Measurements from ENCODE around the gene DPP6.

The DPP6 gene

DNA sequence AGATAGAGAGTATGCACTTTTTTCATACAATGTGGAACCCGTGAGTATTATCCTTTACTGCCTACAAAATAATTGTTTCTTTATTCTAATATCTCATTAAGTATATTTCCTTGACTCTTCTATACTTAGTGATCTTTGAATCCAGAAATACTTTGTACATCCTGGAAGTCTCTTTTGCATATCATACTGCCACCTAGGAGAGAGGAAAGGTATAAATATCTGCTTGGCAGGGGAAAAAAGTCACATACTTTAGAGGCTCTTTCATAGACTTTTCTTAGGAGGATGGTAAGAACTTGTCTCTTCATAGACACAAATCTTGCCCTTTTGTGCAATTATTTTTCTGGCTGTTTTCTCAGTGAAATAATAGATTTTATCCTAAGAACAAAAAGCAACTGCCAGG is 514.7 kb downstream of the DPP6 start:
- DNase-seq: no peak

DNA sequence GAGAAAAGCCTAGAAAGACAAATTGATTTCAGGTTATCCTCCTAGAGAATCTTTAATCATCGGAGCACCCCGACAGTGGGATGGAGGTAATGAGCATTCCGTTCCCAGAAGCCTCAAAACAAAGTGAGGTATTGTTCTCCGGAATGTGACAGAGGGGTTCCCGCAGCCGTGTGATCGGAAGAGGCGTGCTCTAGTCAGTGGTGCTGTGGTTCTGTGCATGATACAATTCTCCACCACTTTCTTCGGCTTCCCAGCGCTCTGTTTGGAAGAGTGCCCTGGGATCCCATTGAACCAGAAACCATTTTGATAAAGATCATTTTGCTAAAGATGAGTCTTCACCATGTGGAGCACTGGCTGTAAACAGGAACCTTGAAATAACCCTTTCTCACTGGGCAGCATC is 516.1 kb downstream of the DPP6 start:
- DNase-seq: no peak

DNA sequence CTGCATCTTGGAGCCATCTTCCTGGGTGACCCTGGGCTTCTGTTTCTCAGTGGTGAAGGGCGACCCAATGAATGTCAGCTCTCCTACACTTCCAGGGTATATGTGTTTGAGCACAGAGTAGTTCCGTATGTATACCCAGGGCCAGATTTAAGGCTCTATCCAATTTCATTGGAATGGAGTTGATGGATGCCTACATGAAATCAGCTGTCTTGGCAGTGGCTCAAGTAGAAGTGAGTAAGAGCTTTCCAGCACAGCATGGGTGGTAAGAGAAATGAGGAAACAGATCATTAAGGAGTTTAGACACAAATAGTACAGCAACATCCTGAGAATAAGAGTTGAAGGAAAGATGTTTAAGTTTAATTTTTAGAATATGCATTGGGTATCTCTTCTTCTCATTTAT is 517.7 kb downstream of the DPP6 start:
- DNase-seq: no peak

- no peak for DNase-seq
Observed at GRCh38 chr7:154571772-154572171, 519.6 kb downstream of the DPP6 start.

GRCh38 chr7:154574235-154574634 is 522.0 kb downstream of the DPP6 start:
- DNase-seq: no peak

- DNase-seq: no peak
Observed at GRCh38 chr7:154575497-154575896, 523.3 kb downstream of the DPP6 start.

DNA sequence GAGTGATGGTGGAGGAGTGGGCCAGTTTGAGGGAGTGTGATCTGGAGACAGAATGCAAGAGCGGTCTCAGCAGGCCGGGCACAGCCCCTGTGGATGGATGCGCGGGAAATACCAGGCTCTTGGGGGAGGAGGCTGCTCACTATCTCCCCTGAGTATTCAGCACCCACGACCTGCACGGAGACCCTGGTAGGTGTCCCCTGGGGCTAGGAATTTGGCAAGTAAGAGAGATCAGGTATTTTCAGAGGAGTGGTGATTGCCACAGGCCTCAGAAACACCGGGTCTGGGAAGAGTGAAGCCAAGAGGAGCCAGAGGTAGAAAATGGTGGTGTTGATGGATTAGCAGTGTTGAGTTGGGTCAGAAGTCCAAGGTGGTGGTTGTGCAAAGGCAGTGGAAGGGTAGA is 524.4 kb downstream of the DPP6 start:
- DNase-seq: no peak

- no peak for DNase-seq
Observed at GRCh38 chr7:154577141-154577873, 525.1 kb downstream of the DPP6 start.

DNA sequence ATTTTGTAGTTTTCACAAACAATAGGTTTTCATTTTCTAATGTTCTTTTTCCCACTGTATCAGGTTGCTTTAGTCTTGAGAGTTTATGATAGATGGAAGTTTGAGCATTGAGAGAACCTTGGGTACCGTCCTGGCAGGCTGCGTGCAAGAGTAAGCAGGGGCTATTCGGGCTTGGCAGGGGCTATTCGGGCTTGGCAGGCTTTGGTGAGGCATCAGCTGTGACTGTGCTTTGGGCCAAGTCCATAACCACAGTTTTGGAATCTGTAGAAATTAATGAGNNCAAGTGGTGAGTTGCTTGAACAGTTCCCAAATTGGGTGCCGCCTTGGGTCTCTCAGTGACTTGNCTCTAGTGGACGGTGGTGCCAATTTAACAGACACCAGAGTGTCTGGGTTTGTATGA is 526.1 kb downstream of the DPP6 start:
- DNase-seq: no peak

DNA sequence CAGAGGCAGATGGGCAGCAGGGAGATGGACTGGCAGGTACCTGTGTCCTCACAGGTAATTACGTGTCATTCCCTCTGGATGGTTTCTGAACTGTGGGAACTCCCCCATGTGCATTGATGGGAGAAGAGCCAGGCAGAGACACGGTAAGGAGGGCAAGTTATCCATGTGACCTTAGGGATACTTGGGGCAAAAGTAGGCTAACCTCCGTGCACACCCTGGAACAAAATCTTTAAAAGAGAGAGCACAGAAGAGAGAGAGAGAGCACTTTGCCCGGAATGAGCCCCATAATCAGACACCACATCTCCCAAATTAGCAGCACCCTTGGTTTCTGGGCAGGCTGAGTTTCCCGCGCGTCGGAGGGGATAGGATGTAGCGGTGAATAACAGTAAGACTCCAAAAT is 527.5 kb downstream of the DPP6 start:
- DNase-seq: no peak

DNA sequence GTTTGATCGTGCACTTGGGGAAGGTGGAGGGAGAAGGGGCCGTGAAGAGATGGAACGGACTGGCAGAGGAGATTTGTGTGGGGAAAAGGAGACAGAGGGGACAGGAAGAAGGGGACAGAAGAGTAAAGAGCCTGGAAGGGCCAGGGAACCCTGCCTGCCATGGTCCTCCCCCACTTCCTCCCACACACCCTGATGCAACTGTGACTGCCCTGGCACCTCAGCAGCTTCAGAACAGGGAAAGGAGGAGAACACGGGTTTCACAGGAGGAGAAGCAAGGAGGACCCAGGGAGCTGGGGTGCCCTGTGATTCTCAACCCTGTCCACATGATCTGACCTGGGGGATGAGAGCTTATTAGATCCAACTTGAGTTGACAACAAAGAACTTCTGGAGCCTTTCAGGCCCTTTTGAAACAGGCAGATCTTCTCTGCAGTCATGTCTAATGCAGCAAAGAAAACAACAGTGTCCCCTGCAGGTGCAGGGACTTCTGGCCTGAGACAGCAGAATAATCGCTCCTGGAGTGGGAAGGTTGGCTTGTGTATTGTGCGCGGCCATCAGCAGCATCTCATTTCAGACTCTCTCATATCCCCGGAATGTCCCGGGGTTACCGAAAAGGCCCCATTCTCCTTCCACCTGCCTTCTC is 529.2 kb downstream of the DPP6 start:
- DNase-seq: no peak

GRCh38 chr7:154583454-154583853 is 531.3 kb downstream of the DPP6 start:
- DNase-seq: no peak

GRCh38 chr7:154584352-154585252 is 532.4 kb downstream of the DPP6 start:
- no peak for DNase-seq

DNA sequence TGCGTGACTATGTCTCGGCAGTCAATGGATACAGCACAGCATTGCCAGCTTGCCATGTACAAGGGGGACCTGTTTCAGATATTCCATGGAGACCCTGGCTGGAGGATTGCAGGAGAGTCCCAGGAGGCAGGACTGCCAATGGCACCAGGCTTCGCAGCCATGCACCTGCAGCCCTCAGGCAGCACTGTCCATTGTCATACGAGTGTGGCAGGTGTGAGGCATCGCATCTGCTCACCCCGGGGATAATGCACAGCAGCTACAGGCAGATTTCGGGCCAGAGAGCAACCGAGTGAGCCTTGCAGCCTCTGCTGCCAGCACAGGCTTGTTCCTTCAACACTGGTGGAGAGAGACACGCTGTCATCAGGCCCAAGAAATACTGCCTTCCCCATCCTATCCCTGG is 535.6 kb downstream of the DPP6 start:
- no peak for DNase-seq

DNA sequence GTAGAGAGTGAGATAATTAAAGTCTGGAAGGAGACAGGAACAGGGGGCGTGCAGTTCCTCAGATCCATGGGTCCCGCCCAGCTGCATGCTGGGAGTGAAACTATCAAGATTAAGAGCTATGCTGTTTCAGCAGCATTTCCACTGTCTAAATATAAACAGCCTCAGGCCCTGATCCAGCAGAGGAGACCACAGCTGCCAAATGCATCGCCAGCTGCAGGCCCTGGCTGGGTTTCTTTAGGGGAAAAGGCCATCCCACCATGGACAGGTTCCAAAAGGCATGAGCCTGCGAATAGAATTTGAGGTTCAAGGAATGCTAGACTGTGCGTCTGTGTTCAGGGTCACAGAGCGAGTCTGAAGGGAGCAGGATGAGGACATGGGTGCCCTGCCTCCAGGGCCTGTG is 539.3 kb downstream of the DPP6 start:
- DNase-seq: no peak

DNA sequence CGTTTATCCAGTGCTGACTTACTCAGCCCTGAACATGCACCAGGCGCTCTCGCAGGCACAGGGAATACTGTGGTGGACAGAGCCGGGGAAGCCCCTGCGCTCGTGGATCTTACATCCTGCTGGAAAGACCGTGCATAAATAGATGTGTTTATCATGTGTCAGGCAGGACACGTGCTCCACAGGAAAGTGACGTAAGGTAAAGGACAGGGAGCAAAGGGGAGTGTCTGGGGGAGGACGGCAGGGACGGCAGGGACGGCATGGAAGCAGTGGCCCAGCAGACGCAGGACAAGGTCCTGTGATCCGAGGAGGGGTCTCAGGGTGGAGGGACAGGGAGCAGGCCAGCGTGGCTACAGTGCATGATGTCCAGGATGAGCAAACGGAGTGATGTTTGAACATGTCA is 540.2 kb downstream of the DPP6 start:
- no peak for DNase-seq

- no peak for DNase-seq
Observed at GRCh38 chr7:154598396-154598795, 546.2 kb downstream of the DPP6 start.

DNA sequence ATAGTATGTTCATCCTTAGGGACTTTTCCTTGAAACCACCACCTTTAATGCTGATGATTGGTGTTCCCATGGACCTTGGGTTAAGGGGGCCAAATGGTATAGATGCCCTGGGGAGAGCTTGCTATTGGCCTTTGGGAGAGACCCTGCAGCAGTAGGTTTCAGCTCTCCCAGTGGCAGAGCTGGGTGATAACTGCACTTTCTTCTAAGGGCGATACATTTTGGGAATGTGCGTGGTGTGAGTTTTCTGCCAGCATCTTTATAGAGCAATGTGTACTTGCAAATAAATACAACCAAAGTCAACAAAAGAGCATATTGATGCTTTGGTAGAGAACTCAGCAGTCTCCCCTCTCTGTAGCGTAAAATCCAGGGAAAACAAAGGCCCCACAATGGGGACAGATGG is 546.7 kb downstream of the DPP6 start:
- no peak for DNase-seq

DNA sequence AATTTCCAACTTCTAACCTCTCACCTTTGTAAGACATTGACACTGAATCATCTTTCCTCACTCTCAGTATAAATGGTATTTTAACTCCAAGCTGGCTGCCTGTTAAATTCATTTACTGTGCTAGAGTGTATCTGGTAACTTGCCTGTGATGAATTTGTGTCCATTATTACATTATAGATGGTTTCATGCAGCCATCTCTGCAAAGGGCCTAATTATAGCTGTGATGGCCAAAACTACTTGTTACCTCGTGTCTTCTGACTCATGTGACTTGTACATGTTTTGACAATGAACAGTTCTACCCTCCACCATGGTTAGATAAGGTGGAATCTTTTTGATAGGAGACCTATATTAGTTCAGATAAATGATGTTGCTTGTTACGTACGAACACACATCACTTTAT is 558.7 kb downstream of the DPP6 start:
- DNase-seq: no peak

DNA sequence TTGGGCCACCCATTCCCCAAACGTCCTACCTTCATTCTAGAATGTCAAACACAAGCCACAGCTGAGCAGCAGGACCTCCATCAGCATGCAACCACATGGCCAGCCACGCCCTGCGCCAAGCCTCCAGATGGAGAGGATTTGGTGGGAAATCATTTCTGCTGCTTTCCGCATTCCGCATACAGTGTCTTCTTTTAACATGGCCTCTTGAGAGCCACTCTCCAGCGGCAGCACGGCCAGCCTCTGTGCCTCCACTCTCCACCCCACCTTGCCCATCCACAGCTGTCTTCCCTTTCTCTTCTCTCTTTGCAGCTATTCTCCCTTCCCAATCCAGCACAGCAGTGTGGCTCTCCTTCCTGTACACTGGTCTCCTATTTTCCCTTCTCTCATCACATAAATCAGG is 561.6 kb downstream of the DPP6 start:
- DNase-seq: no peak

GRCh38 chr7:154620141-154620755 is 568.0 kb downstream of the DPP6 start:
- DNase-seq: no peak

- no peak for DNase-seq
Observed at GRCh38 chr7:154623399-154623798, 571.2 kb downstream of the DPP6 start.

GRCh38 chr7:154627646-154628290 is 575.6 kb downstream of the DPP6 start:
- DNase-seq: no peak
